ENCODE measurements around the gene OR2T3.
"Not testable (repeated sequence)": the region's sequence is repeated elsewhere in the genome, so short reads cannot be mapped to it uniquely, and the experiment has no call there.

The OR2T3 gene

GRCh38 chr1:248471154-248471553, 2.0 kb upstream of the OR2T3 start:
- TF ChIP-seq POLR2A (IDR thresholded peaks at IDR 0.05; ENCODE audit: low read length), result no peak
- TF ChIP-seq GATA1 (IDR thresholded peaks at IDR 0.05; ENCODE audit: low read depth, low read length), result no peak
- DNase-seq, result no peak

GRCh38 chr1:248472111-248472510, 1.0 kb upstream of the OR2T3 start:
- DNase-seq, result not testable (repeated sequence)

- DNase-seq, result not testable (repeated sequence)
Measured at GRCh38 chr1:248475660-248476059, 2.5 kb downstream of the OR2T3 start.

GRCh38 chr1:248481686-248482579, 8.8 kb downstream of the OR2T3 start:
- DNase-seq, result not testable (repeated sequence)

- not testable (repeated sequence) for DNase-seq
Measured at GRCh38 chr1:248488289-248488688, 15.1 kb downstream of the OR2T3 start, which contains the start of gene OR2T5. TSS of gene OR2T5 (plus strand) at chr1:248488589. CDS start at chr1:248488589, 0 bp downstream.

GRCh38 chr1:248496661-248497060, 23.5 kb downstream of the OR2T3 start:
- not testable (repeated sequence) for DNase-seq

- DNase-seq, result not testable (repeated sequence)
Measured at GRCh38 chr1:248500305-248501035, 27.3 kb downstream of the OR2T3 start.

GRCh38 chr1:248507773-248508172, 34.6 kb downstream of the OR2T3 start, which contains the start of gene OR2G6:
TSS of gene OR2G6 (plus strand) at chr1:248508073. CDS start at chr1:248521647, 13,574 bp downstream.
- DNase-seq, result not testable (repeated sequence)

GRCh38 chr1:248510217-248510616, 37.1 kb downstream of the OR2T3 start:
- DNase-seq, result not testable (repeated sequence)

- TF ChIP-seq GATA1 (IDR thresholded peaks at IDR 0.05; ENCODE audit: low read depth, low read length) (no peak), POLR2A (IDR thresholded peaks at IDR 0.05; ENCODE audit: low read length) (no peak)
- DNase-seq, result no peak
Measured at GRCh38 chr1:248521856-248522255, 48.7 kb downstream of the OR2T3 start.

Data from erythroblast (primary cell).